ENCODE data around the gene TMEM178B.

- TF ChIP-seq POLR2A (IDR thresholded peaks at IDR 0.05), result no peak
- no peak for TF ChIP-seq CTCF (IDR thresholded peaks at IDR 0.05)
Measured at GRCh38 chr7:141190495-141190894, 116.6 kb downstream of the TMEM178B start.
